Ramos (cell line): ENCODE data around the gene UNC45A.

Experiments used
- in situ Hi-C: fragments of 300-500 bp; cut with MboI; formaldehyde crosslinking; loops from one replicate; pipeline ENCODE4 v1.14.3; 2022; ENCODE audit warnings: low sequenced_read_pairs; ENCODE audit not compliant: unreplicated experiment

Gene UNC45A

DNA sequence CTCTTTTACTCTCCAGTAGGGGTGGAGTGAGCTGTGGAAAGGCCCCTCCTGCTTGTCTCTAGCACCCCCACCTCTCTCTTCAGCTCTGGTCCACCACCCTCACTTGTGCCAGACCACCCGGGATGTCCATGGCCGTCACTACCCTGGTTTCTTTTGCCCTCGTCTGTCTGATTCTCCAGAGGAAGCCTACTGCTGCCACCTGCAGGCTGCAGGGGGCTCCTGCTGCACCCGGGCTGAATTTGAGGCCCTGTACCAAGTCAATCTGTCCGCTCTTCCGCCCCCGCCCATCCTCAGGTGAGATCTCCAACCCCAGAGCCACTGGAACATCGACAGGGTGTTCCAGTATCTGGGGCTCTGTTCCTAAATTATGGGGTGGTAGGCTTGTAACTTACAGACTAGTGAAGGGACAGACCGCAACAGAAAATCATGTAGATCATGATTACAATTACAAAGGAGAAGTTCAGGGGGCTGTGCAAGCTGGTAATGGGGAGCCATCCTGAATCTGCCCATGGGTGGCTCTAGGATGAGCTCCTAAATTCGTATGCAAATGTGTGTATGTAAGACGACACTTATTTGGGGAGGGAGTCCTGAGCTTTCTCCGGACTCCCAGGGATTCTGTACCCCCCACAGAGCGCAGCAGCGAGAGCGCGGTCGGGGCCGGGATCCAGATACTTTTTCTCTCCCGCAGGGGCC lies 683 bp upstream of the UNC45A start:
- in situ Hi-C loops = no loop called here

DNA sequence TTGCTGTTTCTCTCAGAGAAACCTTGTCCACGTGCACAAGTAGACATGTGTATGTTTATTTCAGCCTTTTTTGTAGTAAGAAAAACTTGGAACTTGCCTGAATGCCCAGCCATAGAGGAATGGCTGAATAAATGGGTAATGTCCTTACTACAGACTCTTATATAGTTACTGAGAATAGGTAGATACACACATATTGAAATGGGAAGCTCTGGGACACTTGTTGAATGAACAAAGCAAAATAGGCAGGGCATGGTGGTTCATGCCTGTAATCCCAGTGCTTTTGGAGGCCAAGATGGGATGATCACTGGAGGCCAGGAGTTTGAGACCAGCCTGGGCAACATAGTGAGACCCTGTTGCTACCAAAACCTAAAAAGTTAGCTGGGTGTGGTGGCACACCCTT lies 1.7 kb downstream of the UNC45A start:
- in situ Hi-C loops = no loop called here

DNA sequence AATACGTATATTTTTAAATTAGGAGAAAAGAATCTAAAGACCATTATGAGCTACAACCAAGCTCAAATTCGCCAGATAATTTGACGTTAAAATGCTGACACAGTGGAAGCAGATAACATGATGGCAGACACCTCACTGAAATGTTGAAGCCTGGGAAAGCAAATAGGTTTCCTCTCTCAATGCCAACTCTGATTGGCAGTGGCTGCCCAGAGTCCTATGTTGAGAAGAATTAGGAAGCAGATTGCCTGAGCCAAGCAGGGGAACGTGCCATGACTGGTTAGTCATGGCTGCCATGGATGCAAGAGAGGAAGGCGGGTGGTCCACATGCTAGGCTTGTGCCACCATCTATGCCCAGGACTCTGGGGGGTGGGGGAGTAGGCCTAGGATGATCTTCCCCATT lies 3.2 kb downstream of the UNC45A start:
- in situ Hi-C loops = no loop called here

DNA sequence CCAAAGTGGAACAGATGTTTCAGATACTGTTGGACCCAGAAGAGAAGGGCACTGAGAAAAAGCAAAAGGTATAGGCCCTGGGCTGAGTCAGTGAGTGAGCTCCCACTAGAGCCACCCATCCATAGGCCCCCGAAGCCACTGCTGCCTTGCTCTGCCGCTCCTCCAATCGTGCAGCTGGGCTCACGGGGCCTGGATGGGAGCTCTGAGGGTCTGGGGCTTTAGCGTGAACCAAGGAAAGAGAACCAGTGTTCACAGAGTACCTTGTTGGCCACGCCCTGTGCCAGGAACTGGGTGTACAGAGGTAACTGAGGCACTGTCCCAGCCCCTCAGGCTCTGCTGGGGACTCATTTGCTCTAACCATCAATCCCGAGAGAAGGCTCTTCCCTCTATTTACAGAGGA lies 4.7 kb downstream of the UNC45A start:
- in situ Hi-C loops = no loop called here

DNA sequence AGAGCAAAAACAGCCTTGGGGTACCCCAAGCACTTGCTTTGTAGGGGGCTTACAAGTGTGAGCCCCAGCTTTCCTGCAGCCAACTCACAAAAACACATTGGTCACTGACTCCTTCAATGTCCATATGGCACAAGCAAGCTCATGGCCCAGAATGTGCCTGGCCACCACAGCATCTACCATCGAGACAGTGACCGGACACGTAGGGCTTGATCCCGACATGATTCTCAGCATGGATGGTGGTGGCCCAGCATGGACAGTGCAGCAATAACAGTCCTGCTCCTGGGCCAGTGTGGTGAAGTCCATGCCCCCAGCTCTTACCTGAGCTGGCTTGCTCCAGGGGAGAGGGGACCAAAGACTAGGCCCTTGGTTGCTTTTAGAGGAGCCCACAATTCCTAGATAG lies 6.0 kb downstream of the UNC45A start:
- in situ Hi-C loops = no loop called here

DNA sequence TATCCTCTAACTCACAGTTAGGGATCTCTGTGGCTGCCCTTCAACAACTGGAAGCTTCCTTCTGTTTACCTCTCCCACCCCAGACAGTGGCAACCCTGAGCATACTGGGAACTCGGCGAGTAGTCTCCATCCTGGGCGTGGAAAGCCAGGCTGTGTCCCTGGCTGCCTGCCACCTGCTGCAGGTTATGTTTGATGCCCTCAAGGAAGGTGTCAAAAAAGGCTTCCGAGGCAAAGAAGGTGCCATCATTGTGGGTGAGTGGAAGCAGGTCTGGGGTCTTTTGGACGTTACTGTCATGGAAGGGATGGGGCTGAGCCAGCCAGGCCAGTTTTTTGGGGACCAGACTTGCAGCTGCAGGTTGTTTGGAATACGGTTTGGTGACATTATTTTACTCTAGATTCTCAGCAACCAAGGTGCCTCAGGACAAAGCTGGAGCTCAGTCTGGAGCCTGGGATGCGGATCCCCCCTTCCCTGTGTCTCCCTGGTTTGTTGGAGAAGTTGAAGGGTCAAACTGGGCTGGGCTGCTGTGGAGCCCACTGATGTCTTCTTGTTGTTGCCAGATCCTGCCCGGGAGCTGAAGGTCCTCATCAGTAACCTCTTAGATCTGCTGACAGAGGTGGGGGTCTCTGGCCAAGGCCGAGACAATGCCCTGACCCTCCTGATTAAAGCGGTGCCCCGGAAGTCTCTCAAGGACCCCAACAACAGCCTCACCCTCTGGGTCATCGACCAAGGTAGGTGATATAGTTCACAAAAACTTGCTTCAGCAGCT lies 7.5 kb downstream of the UNC45A start:
- in situ Hi-C loops = no loop called here

DNA sequence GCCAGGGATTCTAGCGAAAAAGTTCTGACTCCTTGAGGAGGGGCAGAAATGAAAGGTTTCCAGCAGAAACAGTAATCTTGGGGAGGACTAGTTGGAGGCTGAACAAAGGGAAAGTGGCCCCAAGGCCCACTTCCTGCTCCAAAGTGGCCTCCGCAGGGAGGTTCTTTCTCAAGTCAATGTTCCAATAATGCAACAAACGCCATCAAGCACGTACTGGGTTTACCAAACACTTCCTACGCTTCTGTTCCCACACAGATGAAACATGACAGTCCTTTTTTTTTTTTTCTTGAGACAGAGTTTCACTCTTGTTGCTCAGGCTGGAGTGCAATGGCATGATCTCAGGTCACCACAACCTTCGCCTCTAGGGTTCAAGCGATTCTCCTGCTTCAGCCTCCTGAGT lies 10.0 kb downstream of the UNC45A start:
- in situ Hi-C loops = no loop called here

DNA sequence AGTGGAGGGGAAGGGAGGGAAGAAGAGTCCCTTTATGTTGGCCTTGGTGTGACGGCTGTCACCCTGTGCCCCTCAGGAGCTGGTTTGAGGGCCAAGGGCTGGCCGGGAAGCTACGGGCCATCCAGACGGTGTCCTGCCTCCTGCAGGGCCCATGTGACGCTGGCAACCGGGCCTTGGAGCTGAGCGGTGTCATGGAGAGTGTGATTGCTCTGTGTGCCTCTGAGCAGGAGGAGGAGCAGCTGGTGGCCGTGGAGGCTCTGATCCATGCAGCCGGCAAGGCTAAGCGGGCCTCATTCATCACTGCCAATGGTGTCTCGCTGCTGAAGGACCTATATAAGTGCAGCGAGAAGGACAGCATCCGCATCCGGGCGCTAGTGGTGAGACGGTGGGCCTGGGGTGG lies 11.5 kb downstream of the UNC45A start:
- in situ Hi-C loops = no loop called here

DNA sequence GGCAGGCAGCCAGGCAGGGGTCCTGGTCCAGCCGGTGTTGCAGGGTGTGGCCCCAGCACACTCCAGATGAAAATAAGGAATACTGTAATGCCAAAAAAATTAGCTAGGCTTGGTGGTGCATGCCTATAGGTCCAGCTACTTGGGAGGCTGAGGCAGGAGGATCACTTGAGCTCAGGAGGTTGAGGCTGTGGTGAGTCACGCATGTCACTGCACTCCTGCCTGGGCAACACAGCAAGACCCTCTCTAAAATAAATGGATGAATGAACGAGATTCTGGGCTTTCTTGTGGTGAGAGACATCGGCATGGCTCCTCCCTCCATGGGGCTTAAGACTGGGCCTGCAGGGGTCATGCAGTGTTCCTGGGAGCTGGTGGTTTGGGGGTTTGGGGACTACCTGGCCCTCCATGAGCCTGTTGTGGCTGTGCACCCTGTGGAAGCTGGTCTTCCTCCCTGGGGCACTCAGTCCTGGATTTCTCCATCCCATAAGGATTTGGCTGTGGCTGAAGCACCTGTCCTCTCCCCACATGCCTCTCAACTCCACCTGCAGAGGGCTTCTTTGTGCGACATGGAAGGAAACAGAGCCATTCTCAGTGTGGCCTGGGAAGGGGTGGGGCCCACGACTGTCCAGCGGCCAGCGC lies 12.0 kb downstream of the UNC45A start:
- in situ Hi-C loops = no loop called here

DNA sequence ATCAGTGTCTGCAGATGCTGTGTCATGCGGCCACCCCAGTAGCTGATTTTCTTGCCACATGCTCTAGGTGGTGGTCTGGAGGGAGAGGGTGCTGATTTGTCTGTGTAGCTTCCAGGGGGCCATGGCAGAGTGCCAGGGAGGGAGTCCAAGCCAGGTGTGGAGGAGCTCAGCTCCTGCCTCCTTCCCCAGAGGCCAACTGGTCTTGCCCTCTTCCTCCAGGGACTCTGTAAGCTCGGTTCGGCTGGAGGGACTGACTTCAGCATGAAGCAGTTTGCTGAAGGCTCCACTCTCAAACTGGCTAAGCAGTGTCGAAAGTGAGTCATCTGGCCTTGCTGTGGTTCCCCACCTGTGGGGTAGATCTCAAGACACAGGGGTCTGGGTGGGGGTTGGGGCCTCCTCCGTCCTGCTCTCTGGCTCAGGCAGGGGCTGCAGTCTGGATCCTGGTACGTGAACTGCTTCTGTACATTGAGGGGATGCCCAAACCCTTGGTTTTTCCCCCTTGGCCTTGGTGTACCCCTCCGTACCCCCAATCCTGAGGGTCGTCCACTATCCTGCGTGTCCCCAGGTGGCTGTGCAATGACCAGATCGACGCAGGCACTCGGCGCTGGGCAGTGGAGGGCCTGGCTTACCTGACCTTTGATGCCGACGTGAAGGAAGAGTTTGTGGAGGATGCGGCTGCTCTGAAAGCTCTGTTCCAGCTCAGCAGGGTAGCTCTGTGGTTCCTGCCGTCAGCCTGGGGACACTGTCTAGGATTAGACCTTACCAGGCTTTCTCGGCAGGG lies 12.7 kb downstream of the UNC45A start:
- in situ Hi-C loops = no loop called here

DNA sequence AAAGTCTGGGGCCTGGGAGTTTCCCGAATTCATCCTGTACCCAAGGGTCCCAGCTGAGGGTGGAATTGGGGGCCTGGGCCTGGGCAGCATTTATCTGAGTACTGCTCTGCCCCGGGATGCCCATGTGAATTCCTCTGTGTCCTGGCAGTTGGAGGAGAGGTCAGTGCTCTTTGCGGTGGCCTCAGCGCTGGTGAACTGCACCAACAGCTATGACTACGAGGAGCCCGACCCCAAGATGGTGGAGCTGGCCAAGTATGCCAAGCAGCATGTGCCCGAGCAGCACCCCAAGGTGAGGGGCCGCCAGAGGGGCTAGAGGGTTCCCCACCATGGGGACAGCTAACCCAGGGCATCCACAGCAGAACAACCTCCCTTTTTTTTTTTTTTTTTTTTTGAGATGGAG lies 13.4 kb downstream of the UNC45A start:
- in situ Hi-C loops = no loop called here

DNA sequence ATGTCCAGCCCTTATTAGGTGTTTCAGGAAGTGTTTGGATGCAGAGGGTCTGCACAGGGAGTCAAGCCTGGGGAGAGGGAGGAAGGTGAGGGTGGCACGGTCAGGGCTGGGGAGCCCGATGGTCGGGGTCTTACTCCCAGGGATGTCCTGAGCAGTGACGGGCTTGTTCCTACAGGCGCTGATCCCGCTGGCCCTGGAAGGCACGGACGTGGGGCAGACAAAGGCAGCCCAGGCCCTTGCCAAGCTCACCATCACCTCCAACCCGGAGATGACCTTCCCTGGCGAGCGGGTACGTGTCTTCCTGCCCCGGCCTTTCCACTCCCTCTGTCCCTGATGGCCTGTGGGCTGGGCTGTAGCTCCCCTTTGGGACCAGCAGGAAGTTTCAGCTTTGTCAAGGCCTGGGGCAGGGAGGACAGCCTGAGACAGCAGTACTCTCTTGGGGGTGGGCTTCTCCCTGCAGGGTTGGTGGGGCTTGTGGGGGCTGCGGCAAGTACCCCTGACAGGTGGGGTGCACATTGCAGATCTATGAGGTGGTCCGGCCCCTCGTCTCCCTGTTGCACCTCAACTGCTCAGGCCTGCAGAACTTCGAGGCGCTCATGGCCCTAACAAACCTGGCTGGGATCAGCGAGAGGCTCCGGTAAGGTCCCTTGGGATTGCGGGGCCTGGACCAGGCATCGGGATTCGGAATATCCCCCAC lies 15.0 kb downstream of the UNC45A start:
- in situ Hi-C loops = no loop called here

DNA sequence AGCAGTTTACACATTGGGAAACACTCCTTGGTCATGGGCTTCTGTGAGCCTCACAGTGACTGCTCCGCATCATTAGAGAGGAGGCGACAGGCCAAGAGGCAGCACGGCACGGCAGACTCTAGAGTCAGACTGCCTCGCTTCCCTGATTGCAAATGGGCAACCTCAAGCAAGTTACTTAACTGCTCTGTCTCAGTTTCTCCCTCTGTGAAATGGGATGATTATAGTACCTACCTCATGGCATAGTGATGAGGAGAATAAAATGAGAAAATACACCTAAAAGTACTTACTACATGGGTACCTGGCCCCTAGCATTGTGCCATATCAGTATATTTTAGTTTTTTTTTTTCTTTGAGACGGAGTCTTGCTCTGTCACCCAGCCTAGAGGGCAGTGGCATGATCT lies 15.6 kb downstream of the UNC45A start:
- in situ Hi-C loops = no loop called here

DNA sequence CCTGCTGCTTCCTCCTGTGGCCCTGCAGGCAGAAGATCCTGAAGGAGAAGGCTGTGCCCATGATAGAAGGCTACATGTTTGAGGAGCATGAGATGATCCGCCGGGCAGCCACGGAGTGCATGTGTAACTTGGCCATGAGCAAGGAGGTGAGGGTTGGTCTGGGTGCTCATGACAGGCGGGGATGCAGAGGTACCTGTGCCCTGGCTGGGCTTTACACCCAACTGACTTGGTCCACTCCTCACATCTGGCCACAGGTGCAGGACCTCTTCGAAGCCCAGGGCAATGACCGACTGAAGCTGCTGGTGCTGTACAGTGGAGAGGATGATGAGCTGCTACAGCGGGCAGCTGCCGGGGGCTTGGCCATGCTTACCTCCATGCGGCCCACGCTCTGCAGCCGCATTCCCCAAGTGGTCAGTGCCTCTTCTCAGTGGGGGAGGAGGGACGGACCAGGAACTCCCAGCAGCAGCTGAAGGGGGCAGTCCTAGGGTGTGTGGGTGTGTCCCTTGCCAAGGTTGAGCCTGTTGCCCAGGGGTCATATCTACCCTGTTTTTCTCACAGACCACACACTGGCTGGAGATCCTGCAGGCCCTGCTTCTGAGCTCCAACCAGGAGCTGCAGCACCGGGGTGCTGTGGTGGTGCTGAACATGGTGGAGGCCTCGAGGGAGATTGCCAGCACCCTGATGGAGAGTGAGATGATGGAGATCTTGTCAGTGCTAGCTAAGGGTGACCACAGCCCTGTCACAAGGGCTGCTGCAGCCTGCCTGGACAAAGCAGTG lies 18.0 kb downstream of the UNC45A start:
- in situ Hi-C loops = no loop called here

DNA sequence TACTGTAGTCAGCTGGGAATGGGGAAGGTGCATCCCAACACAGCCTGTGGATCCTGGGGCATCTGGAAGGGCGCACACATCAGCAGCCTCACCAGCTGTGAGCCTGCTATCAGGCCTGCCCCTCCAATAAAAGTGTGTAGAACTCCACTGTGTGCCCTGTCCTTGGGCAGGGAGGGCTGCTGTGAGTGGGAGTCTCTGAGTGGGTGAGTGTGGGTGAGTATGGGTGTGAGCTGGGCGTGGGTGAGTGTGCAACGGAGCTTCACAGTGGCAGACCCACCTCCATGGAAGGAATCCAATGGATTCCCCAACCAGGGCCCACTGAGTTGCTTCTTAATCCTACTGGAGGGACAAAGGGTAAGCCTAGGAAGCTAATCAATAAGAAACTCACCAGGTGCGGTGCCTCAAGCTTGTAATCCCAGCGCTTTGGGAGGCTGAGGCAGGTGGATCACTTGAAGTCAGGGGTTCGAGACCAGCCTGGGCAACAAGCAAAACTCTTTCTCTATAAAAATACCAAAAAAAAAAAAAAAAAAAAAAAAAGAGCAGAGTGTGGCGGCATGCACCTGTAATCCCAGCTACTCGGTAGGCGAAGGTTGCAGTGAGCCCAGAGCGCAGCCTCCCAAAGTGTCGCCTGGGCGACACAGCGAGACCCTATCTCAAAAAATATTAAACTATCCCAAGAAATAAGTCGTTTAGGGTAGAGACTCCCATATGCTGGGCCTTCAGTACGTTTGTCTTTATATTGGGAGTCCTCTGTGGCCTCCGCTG lies 19.0 kb downstream of the UNC45A start:
- in situ Hi-C loops = no loop called here

DNA sequence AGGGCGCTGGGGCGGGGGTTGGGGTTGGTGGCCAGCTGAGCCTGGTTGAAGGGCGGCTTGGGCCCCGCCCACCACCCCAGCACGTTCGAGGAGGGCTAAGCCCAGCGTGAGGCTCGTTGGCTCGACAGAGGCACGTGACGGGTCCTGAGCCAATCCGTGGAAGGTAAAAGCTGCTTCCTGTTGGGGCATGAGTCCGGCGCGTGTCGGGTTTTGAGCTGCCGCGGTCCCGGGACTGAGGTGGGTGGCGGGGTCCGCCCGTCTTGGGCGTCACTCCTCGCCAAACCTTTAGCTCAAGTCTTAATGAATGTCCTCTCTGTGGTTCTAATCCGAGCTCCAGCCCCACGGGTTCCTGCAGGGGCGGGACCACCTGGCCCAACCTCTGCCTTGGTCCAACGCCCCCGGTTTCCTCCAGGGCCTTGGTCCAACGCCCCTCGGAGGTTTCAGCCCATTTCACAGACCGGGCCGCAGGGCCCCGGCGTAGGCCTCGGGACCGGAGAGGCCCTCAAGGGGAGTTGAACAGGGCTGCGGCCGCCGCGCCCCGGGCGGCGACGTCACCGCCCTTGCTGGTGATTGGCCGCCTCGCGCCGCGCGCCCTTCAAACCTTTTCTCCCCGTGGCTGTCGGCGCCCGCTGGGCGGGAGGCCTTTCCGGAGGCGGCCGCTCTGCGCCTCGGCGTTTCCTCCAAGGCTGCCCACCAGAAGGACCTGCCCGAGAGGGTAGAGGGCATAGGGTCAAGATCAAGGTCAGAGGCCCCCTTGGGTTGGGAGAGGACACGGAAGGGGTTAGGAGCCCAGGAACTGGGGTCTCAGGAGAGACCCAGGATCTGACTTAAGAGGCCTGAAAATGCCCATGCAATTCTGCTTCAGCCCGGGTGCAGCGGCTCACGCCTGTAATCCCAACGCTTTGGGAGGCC lies 19.9 kb downstream of the UNC45A start, which contains the start of gene RCCD1:
Gene RCCD1 (plus strand): TSS at position 173 of the 912 bp plus-strand sequence. CDS start 1,851 bp downstream, outside the sequence.
- in situ Hi-C loops = no loop called here

DNA sequence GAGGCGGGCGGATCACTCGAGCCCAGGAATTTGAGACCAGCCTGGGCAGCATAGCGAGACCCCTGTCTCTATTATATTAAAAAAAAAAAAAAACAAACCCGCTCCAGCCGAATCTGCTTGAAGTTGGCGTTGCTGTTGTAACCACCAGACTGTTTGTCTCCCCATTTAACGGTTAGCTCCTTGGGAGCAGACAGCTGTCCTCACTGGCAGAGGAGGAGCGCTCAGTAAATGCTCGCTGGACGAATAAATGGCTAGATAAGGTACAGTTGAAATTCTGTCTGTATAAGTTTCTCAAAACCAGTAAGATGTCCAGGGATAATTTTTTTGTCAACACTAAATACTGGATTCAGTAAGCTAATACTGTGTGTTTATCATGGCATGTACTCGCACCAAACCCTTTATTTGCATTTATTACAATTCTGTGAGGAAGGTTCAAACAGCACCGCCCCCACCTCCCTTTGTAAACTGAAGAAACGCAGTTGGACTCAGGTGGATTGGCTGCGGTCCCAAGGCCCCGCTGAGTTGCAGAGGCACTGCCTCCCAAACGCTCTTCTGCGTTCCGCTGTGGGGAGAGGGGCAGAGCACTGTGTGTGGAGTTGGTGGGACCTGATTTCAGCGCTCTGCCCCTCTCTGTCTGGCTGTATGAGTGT lies 20.7 kb downstream of the UNC45A start:
- in situ Hi-C loops = no loop called here
